ENCODE data around the gene ABTB2. TPM values are rescaled to one million over a fixed set of nuclear protein-coding genes. Genes with fewer than 3 reads are reported as not detected.

The ABTB2 gene
- total and polyA plus RNA-seq, 4 donors: 0.73 to 3.3 (median 2.7) TPM

DNA sequence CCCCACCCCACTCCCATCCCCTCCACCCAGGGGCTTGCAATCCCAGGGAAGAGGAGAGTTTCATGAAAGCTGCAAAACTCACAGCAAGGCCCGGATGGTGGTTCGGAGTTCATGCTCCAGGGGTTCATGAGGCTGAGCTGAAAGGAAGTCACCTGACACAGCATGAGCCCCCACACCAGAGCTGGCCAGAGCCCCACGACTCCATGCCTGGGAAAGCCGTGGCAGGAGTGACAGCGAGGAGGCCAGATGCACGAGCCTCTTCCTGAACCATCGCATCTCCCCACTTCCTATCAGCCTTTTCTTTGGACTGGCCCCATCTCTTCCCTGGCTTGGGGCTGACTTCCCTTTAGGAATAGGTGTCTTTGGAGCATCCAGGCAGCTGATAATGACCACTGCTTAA lies 105.8 kb downstream of the ABTB2 start:
- Histone ChIP-seq H3K4me1 (ENCODE audit: control insufficient read depth in 5 of 5, insufficient read depth in 5 of 5, low read length in 5 of 5) (peaks cover 8 to 19% (median 12%) of the 10 kb centered on the region in 5 donors), H3K27ac (ENCODE audit: low read depth in 1 of 2, low read length in 1 of 2) (no peak overlapping the region), H3K27me3 (ENCODE audit: control insufficient read depth in 3 of 3, insufficient read depth in 3 of 3, low read length in 2 of 3) (no peaks in the 10 kb centered on the region), H3K9me3 (ENCODE audit: control insufficient read depth in 4 of 4, insufficient read depth in 3 of 4, low read length in 3 of 4) (no peaks in the 10 kb centered on the region), H3K36me3 (ENCODE audit: control insufficient read depth in 4 of 4, insufficient read depth in 4 of 4, low read length in 4 of 4) (no peaks in the 10 kb centered on the region), H3K4me3 (no peak overlapping the region), H3K9ac (ENCODE audit: insufficient read depth in 1 of 2, low read length in 2 of 2) (no peak overlapping the region)
- TF ChIP-seq, protein P1, sequence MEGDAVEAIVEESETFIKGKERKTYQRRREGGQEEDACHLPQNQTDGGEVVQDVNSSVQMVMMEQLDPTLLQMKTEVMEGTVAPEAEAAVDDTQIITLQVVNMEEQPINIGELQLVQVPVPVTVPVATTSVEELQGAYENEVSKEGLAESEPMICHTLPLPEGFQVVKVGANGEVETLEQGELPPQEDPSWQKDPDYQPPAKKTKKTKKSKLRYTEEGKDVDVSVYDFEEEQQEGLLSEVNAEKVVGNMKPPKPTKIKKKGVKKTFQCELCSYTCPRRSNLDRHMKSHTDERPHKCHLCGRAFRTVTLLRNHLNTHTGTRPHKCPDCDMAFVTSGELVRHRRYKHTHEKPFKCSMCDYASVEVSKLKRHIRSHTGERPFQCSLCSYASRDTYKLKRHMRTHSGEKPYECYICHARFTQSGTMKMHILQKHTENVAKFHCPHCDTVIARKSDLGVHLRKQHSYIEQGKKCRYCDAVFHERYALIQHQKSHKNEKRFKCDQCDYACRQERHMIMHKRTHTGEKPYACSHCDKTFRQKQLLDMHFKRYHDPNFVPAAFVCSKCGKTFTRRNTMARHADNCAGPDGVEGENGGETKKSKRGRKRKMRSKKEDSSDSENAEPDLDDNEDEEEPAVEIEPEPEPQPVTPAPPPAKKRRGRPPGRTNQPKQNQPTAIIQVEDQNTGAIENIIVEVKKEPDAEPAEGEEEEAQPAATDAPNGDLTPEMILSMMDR (IDR thresholded peaks at IDR 0.05; ENCODE audit: control extremely low read depth, extremely low read depth): no peak
- WGBS, 2 donors: 64 to 76% methylated on average over 7 of the region's 7 CpGs
- ATAC-seq (ENCODE audit: insufficient read depth, low FRiP score): no peak
- DNase-seq: no peak

GRCh38 chr11:34251589-34251980 lies 106.2 kb downstream of the ABTB2 start:
- H3K4me3 ChIP-seq: no peak overlapping the region
- H3K9ac ChIP-seq (ENCODE audit: insufficient read depth in 1 of 2, low read length in 2 of 2): no peak overlapping the region
- DNase-seq (no peak), ATAC-seq (ENCODE audit: insufficient read depth, low FRiP score) (no peak)
- H3K27ac ChIP-seq (ENCODE audit: low read depth in 1 of 2, low read length in 1 of 2): peak overlapping the region in 1 of 2 donors; percentile 48
- WGBS, 2 donors: 24 to 43% methylated on average over 3 of the region's 3 CpGs
- TF ChIP-seq, protein P1 (IDR thresholded peaks at IDR 0.05; ENCODE audit: control extremely low read depth, extremely low read depth): no peak
- H3K4me1 ChIP-seq (ENCODE audit: control insufficient read depth in 5 of 5, insufficient read depth in 5 of 5, low read length in 5 of 5): peaks cover 8 to 19% (median 12%) of the 10 kb centered on the region in 5 donors
- no peaks in the 10 kb centered on the region for H3K36me3 ChIP-seq (ENCODE audit: control insufficient read depth in 4 of 4, insufficient read depth in 4 of 4, low read length in 4 of 4)
- no peaks in the 10 kb centered on the region for H3K9me3 ChIP-seq (ENCODE audit: control insufficient read depth in 4 of 4, insufficient read depth in 3 of 4, low read length in 3 of 4)
- no peaks in the 10 kb centered on the region for H3K27me3 ChIP-seq (ENCODE audit: control insufficient read depth in 3 of 3, insufficient read depth in 3 of 3, low read length in 2 of 3)

GRCh38 chr11:34250732-34251588 lies 106.8 kb downstream of the ABTB2 start:
- Histone ChIP-seq H3K27me3 (ENCODE audit: control insufficient read depth in 3 of 3, insufficient read depth in 3 of 3, low read length in 2 of 3) (no peaks in the 10 kb centered on the region), H3K4me3 (no peak overlapping the region), H3K9ac (ENCODE audit: insufficient read depth in 1 of 2, low read length in 2 of 2) (no peak overlapping the region), H3K27ac (ENCODE audit: low read depth in 1 of 2, low read length in 1 of 2) (peak overlapping the region; percentile 21 to 48), H3K4me1 (ENCODE audit: control insufficient read depth in 5 of 5, insufficient read depth in 5 of 5, low read length in 5 of 5) (peaks cover 2 to 14% (median 10%) of the 10 kb centered on the region in 5 donors), H3K36me3 (ENCODE audit: control insufficient read depth in 4 of 4, insufficient read depth in 4 of 4, low read length in 4 of 4) (no peaks in the 10 kb centered on the region), H3K9me3 (ENCODE audit: control insufficient read depth in 4 of 4, insufficient read depth in 3 of 4, low read length in 3 of 4) (no peaks in the 10 kb centered on the region)
- DNase-seq (peak in 2 of 3 donors; percentile 33 to 45), ATAC-seq (ENCODE audit: insufficient read depth, low FRiP score) (peak; percentile 83)
- WGBS, 2 donors: 35 to 40% methylated on average over 10 of the region's 10 CpGs
- TF ChIP-seq, protein P1 (IDR thresholded peaks at IDR 0.05; ENCODE audit: control extremely low read depth, extremely low read depth): no peak
